Keratinocyte (primary cell): Measurements from ENCODE around the gene SIGLEC7. TPM values are rescaled to one million over a fixed set of nuclear protein-coding genes. Genes with fewer than 3 reads are reported as not detected.

Experiments
- DNase-seq: peaks from one replicate; pipeline ENCODE4 v3.0.0-alpha.2; 2011; ENCODE audit warnings: low read depth, missing footprints, low spot score
- FAIRE-seq: peaks from 2 replicates; lab custom pipeline; 2011; peaks lifted over from hg19 to GRCh38; lab: Jason Lieb, UNC
- H2AFZ ChIP-seq: 2 replicates; pipeline ENCODE4 v1.6.0; 2012; ENCODE audit warnings: low read length, control low read depth, inconsistent platforms; ENCODE audit not compliant: control insufficient read depth
- H3K27ac ChIP-seq: 2 replicates; pipeline ENCODE4 v1.5.1; 2011; ENCODE audit warnings: low read length; ENCODE audit not compliant: control insufficient read depth, insufficient read depth
- H3K27me3 ChIP-seq: 3 replicates; pipeline ENCODE4 v1.6.0; 2011; ENCODE audit warnings: low read length; ENCODE audit not compliant: control insufficient read depth, insufficient read depth; ENCODE audit errors: extremely low read depth
- H3K36me3 ChIP-seq, 2 experiments: 2 replicates in 1 of 2; 3 replicates in 1 of 2; pipeline ENCODE4 v1.5.1; 2011; ENCODE audit warnings: low read length in 2 of 2, mild to moderate bottlenecking in 1 of 2; ENCODE audit not compliant: control insufficient read depth in 2 of 2, insufficient read depth in 2 of 2; ENCODE audit errors: extremely low read depth in 1 of 2
- H3K4me1 ChIP-seq: 3 replicates; pipeline ENCODE4 v1.5.1; 2011; ENCODE audit warnings: low read length; ENCODE audit not compliant: control insufficient read depth, insufficient read depth; ENCODE audit errors: extremely low read depth
- H3K4me2 ChIP-seq: 3 replicates; pipeline ENCODE4 v1.6.0; 2011; ENCODE audit warnings: low read depth, low read length; ENCODE audit not compliant: control insufficient read depth, insufficient read depth; ENCODE audit errors: extremely low read depth
- H3K4me3 ChIP-seq, 3 experiments: fragments of 200-600 bp in 1 of 3; sonication (generic) in 1 of 3; 2 replicates in 2 of 3; 3 replicates in 1 of 3; pipeline ENCODE4 v1.5.1; 2011 to 2016; ENCODE audit warnings: low read length in 3 of 3, mild to moderate bottlenecking in 3 of 3, control low read depth in 2 of 3, inconsistent platforms in 1 of 3, low read depth in 1 of 3, mixed read lengths in 1 of 3, mixed run types in 1 of 3, moderate library complexity in 1 of 3; ENCODE audit not compliant: control insufficient read depth in 2 of 3, insufficient read depth in 2 of 3; ENCODE audit errors: extremely low read depth in 1 of 3
- H3K79me2 ChIP-seq: 2 replicates; pipeline ENCODE4 v1.6.0; 2012; ENCODE audit warnings: low read length; ENCODE audit not compliant: control insufficient read depth, insufficient read depth
- H3K9ac ChIP-seq: 3 replicates; pipeline ENCODE4 v1.6.0; 2011; ENCODE audit warnings: low read length; ENCODE audit not compliant: control insufficient read depth, insufficient read depth; ENCODE audit errors: extremely low read depth
- H3K9me1 ChIP-seq: 3 replicates; pipeline ENCODE4 v1.6.0; 2011; ENCODE audit warnings: low read length; ENCODE audit not compliant: control insufficient read depth, insufficient read depth; ENCODE audit errors: extremely low read depth
- H3K9me3 ChIP-seq: 2 replicates; pipeline ENCODE4 v1.5.1; 2012; ENCODE audit warnings: low read depth, low read length; ENCODE audit not compliant: control insufficient read depth
- H4K20me1 ChIP-seq: 3 replicates; pipeline ENCODE4 v1.6.0; 2011; ENCODE audit warnings: low read length; ENCODE audit not compliant: control insufficient read depth, insufficient read depth; ENCODE audit errors: extremely low read depth
- CTCF ChIP-seq, 3 experiments: IDR thresholded peaks in 1 of 3; conservative IDR thresholded peaks in 1 of 3; optimal IDR thresholded peaks in 1 of 3; 2 replicates in 2 of 3; 3 replicates in 1 of 3; pipeline versions ENCODE3 to v1.5.1; 2011; ENCODE audit warnings: low read length in 3 of 3, mild to moderate bottlenecking in 3 of 3, moderate library complexity in 2 of 3, control low read depth in 1 of 3, inconsistent platforms in 1 of 3; ENCODE audit not compliant: insufficient read depth in 2 of 3; ENCODE audit errors: extremely low read depth in 1 of 3
- EZH2 ChIP-seq: IDR thresholded peaks from one replicate; pipeline ENCODE4 v1.6.1; 2012; ENCODE audit warnings: inconsistent platforms, mild to moderate bottlenecking, low read length, moderate library complexity
- dilution Hi-C: fragments of 300-500 bp; cut with MboI; formaldehyde crosslinking; loops from one replicate; pipeline ENCODE4 v1.7.0; 2020; ENCODE audit warnings: low sequenced_read_pairs; ENCODE audit not compliant: extremely low pct_ligation_motif_present
- polyA plus RNA-seq, 5 experiments: library from polyadenylated mRNA; depleted of rRNA in 3 of 5; stranded (reverse) in 3 of 5; stranded (forward) in 1 of 5; unstranded in 1 of 5; fragments of >200 nt; gene quantifications; 1 replicate in 1 of 5; 2 replicates in 3 of 5; 3 replicates in 1 of 5; pipeline versions ENCODE4 v1.2.1 to v1.2.3, GENCODE V29; 2011 to 2012; ENCODE audit warnings: missing spikeins in 2 of 5, low read depth in 1 of 5, low replicate concordance in 1 of 5

The SIGLEC7 gene
- polyA plus RNA-seq, 1 donor (not counting 4 experiments of a cell fraction or from before 2014, with no cell fraction given): not detected

GRCh38 chr19:51114087-51114729, 27.9 kb upstream of the SIGLEC7 start:
- DNase-seq (no peak), FAIRE-seq (no peak)
- Histone ChIP-seq H3K27ac (no peak overlapping the region), H3K36me3 (no peaks in the 10 kb centered on the region), H3K9me3 (no peaks in the 10 kb centered on the region), H4K20me1 (no peaks in the 10 kb centered on the region), H3K9me1 (no peaks in the 10 kb centered on the region), H2AFZ (no peak overlapping the region), H3K4me3 (no peak overlapping the region), H3K79me2 (no peaks in the 10 kb centered on the region), H3K4me1 (no peaks in the 10 kb centered on the region), H3K27me3 (peaks cover 12% of the 10 kb centered on the region), H3K9ac (no peak overlapping the region), H3K4me2 (no peak overlapping the region)
- dilution Hi-C loops: no loop called here
- TF ChIP-seq CTCF (optimal IDR thresholded peaks at IDR 0.05 in 1 of 3, IDR thresholded peaks at IDR 0.05 in 1 of 3, conservative IDR thresholded peaks at IDR 0.05 in 1 of 3; ENCODE audit: extremely low read depth in 1 of 3, insufficient read depth in 2 of 3, low read length in 3 of 3) (no peak), EZH2 (no peak)

GRCh38 chr19:51116736-51117286, 25.3 kb upstream of the SIGLEC7 start:
- Histone ChIP-seq H3K4me3 (no peak overlapping the region), H3K79me2 (no peaks in the 10 kb centered on the region), H3K4me2 (no peak overlapping the region), H4K20me1 (no peaks in the 10 kb centered on the region), H3K27me3 (peaks cover 12% of the 10 kb centered on the region), H3K27ac (no peak overlapping the region), H3K4me1 (no peaks in the 10 kb centered on the region), H3K9me3 (no peaks in the 10 kb centered on the region), H3K9ac (no peak overlapping the region), H3K36me3 (no peaks in the 10 kb centered on the region), H3K9me1 (no peaks in the 10 kb centered on the region), H2AFZ (no peak overlapping the region)
- DNase-seq: no peak
- FAIRE-seq: no peak
- no peak for TF ChIP-seq CTCF (optimal IDR thresholded peaks at IDR 0.05 in 1 of 3, IDR thresholded peaks at IDR 0.05 in 1 of 3, conservative IDR thresholded peaks at IDR 0.05 in 1 of 3; ENCODE audit: extremely low read depth in 1 of 3, insufficient read depth in 2 of 3, low read length in 3 of 3)
- no peak for TF ChIP-seq EZH2
- dilution Hi-C loops: no loop called here
